Motor neuron (in vitro differentiated cells): ENCODE measurements around the gene HERC6. TPM values are rescaled to one million over a fixed set of nuclear protein-coding genes. Genes with fewer than 3 reads are reported as not detected.
A peak's percentile ranks its signal among the peaks of the same experiment; 100 is the strongest.
"Not testable (repeated sequence)": the region's sequence is repeated elsewhere in the genome, so short reads cannot be mapped to it uniquely, and the experiment has no call there.

Source experiments
- ATAC-seq, 8 experiments: fragments of 200-7000 bp; cut with Tn5 transposase; replicated peaks in 6 of 8; 2 replicates each; pipeline ENCODE4 v1.8.0; 2021; ENCODE audit warnings: mild to moderate bottlenecking in 8 of 8, moderate library complexity in 8 of 8
- H3K27ac ChIP-seq, 2 donors: fragments of 250-450 bp; sonication (Bioruptor Pico); 2 replicates each; pipeline ENCODE4 v1.9.0; 2021; ENCODE audit warnings: antibody characterized with exemption in 2 of 2, mild to moderate bottlenecking in 2 of 2, moderate library complexity in 1 of 2
- H3K4me1 ChIP-seq, 2 donors: fragments of 250-450 bp; sonication (Bioruptor Pico); replicated peaks in 1 of 2; 2 replicates each; pipeline ENCODE4 v1.6.1; 2021; ENCODE audit warnings: antibody characterized with exemption in 2 of 2, mild to moderate bottlenecking in 2 of 2, moderate library complexity in 1 of 2
- H3K4me3 ChIP-seq, 5 donors: fragments of 250-450 bp; sonication (Bioruptor Pico); 2 replicates each; pipeline ENCODE4 v1.9.0; 2021; ENCODE audit warnings: antibody characterized with exemption in 5 of 5, mild to moderate bottlenecking in 5 of 5, moderate library complexity in 4 of 5
- WGBS, 10 experiments: fragments of 450-650 bp; shearing (Covaris generic); methylation state at CpG; one replicate each; pipeline ENCODE4 v1.0.0; 2022; 5-methylcytosine and 5-hydroxymethylcytosine counted together
- in situ Hi-C, 9 experiments: fragments of 400-800 bp; cut with MboI; loops; one replicate each; pipeline ENCODE4 v1.15.0; 2021; ENCODE audit warnings: low sequenced_read_pairs in 9 of 9, low pct_unique_long_range_greater_than_20kb in 2 of 9; ENCODE audit not compliant: unreplicated experiment in 9 of 9
- total RNA-seq, 8 experiments: library from RNA; unstranded; fragments of 300-600 nt; gene quantifications; 2 replicates each; pipeline versions ENCODE4 v1.2.3 to v1.2.4, GENCODE V29; 2022

The HERC6 gene
- total RNA-seq, 8 experiments from 2014 or later = 0.38 to 32.4 (median 2.5) TPM

DNA sequence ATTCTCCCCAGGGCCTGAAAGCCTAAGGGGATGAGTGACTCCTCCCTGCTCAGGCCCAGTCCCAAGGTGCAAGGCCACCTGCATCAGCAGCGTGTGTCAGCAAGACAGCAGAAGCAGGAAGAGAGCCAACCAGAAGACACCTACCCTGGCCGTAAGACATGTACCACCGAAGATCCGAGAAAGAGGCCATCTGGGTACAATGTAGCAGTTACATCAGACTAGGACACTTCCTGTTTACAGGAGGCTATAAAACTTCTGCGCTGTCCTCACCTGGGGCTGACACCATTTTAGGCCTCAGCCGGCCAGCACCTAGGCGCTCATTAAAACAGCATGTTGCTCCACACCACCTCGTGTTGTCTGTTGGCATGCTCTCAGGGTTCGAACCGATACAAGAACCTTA, 19.1 kb upstream of the HERC6 start:
- in situ Hi-C loops = loop anchor here in 2 of 9 experiments (25.0 kb wide), 2 partner anchors 122 to 153 kb away; partner anchors contain the start of gene PYURF (in 2 of the 2)
- H3K4me1 ChIP-seq = no peaks in the 10 kb centered on the region
- WGBS, 10 experiments = 40 to 98% (median 76%) methylated on average over 1 to 8 of the region's 10 CpGs; no CpG with 5 or more reads in 3 of the 10 experiments
- no peak overlapping the region for H3K4me3 ChIP-seq
- no peak for ATAC-seq
- no peak overlapping the region for H3K27ac ChIP-seq

DNA sequence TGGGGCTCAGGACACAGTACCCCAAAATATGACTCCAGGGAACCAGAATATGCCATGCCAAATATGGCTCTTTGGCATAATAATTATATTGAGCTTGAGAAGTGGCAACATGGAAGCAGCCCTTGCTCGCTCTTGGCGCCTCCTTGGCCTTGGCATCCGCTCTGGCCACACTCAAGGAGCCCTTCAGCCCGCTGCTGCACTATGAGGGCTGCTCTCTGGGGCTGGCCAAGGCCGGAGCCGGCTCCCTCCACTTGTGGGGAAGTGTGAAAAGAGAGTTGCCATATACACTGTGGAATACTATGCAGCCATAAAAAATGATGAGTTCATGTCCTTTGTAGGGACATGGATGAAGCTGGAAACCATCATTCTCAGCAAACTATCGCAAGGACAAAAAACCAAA, 18.4 kb upstream of the HERC6 start:
- no peak for ATAC-seq
- no peak overlapping the region for H3K27ac ChIP-seq
- in situ Hi-C loops = loop anchor here in 2 of 9 experiments (25.0 kb wide), 2 partner anchors 123 to 152 kb away; partner anchors contain the start of gene PYURF (in 2 of the 2)
- H3K4me1 ChIP-seq = no peaks in the 10 kb centered on the region
- H3K4me3 ChIP-seq = no peak overlapping the region
- WGBS, 10 experiments = 56 to 100% (median 61%) methylated on average over 3 of the region's 7 CpGs; no CpG with 5 or more reads in 7 of the 10 experiments

DNA sequence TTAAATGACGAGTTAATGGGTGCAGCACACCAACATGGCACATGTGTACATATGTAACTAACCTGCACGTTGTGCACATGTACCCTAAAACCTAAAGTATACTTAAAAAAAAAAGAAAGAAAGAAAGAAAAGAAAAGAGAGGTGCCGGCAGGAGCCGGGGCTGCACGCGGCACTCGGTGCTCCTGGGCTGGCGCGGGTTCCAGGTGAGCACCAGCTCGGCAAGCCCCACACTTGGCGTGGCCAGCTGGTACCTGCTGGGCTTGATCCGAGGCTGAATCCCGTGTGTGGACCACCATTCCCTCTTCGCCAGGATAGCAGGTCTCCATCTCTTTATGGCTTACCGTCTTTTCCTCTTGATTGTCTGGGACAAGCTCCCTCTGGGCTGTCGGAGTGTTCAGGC, 17.9 kb upstream of the HERC6 start:
- WGBS, 10 experiments = 69 to 100% (median 93%) methylated on average over 1 to 11 of the region's 16 CpGs; no CpG with 5 or more reads in 1 of the 10 experiments
- in situ Hi-C loops = loop anchor here in 2 of 9 experiments (25.0 kb wide), 2 partner anchors 123 to 152 kb away; partner anchors contain the start of gene PYURF (in 2 of the 2)
- no peak for ATAC-seq
- H3K4me3 ChIP-seq = no peak overlapping the region
- no peak overlapping the region for H3K27ac ChIP-seq
- H3K4me1 ChIP-seq = no peaks in the 10 kb centered on the region

DNA sequence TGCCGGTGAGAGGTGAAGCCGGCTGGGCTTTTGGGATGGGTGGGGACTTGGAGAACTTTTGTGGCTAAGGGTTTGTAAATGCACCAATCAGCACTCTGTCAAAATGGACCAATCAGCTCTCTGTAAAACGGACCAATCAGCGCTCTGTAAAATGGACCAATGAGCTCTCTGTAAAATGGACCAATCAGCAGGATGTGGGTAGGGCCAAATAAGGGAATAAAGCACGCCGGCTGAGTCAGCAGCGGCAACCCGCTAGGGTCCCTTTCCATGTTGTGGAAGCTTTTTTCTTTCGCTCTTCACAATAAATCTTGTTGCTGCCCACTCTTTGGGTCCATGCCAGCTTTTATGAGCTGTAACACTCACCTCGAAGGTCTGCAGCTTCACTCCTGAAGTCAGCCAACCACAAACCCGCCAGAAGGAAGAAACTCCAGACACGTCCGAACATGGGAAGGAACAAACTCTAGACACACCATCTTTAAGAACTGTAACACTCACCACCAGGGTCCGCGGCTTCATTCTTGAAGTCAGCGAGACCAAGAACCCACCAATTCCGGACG, 17.4 kb upstream of the HERC6 start:
- in situ Hi-C loops = loop anchor here in 2 of 9 experiments (25.0 kb wide), 2 partner anchors 124 to 151 kb away; partner anchors contain the start of gene PYURF (in 2 of the 2)
- H3K27ac ChIP-seq, H3K4me3 ChIP-seq, H3K4me1 ChIP-seq, ATAC-seq: not testable (repeated sequence)
- 72 to 100% (median 88%) methylated on average over 3 to 16 of the region's 18 CpGs; no CpG with 5 or more reads in 1 of the 10 experiments for WGBS, 10 experiments

DNA sequence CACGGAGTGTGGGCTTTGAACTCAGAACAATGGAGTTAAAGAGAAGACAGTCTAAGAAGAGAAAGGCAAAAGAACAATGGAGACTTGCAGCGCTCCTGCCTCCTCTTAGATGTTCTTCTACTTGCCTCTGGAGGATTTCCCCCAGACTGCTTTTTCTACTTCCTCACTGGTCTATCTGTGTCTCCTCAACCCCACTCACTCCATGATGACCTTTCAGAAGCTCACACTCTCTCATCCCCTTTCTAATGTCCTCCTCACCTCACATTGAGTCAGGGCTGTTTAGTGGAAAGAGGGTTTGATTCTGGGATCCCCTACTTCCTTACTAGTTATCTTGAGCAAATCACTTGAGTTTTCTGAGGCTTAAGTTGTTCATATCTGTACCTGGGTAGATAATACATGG, 12.2 kb upstream of the HERC6 start:
- in situ Hi-C loops = loop anchor here in 2 of 9 experiments (25.0 kb wide), 2 partner anchors 129 to 146 kb away; partner anchors contain the start of gene PYURF (in 2 of the 2)
- 32 to 85% (median 66%) methylated on average over 1 to 2 of the region's 2 CpGs; no CpG with 5 or more reads in 3 of the 10 experiments for WGBS, 10 experiments
- no peak overlapping the region for H3K27ac ChIP-seq

DNA sequence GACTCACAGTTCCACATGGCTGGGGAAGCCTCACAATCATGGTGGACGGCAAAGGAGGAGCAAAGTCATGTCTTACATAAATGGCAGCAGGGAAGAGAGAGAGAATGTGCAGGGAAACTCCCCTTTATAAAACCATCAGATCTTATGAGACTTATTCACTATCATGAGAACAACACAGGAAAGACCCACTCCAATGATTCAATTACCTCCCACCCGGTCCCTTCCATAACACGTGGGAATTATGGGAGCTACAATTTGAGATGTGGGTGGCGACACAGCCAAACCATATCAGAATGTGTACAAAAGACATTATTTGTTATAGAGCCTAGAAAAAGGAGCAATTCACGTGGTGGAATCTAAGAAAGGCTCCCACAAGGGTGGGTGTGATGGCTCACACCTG, 10.8 kb upstream of the HERC6 start:
- H3K4me3 ChIP-seq = no peak overlapping the region
- ATAC-seq = no peak
- H3K4me1 ChIP-seq = no peaks in the 10 kb centered on the region
- in situ Hi-C loops = loop anchor here in 2 of 9 experiments (25.0 kb wide), 2 partner anchors 131 to 144 kb away; partner anchors contain the start of gene PYURF (in 2 of the 2)
- 50 to 100% (median 83%) methylated on average over 1 to 5 of the region's 5 CpGs; no CpG with 5 or more reads in 1 of the 10 experiments for whole genome bisulfite sequencing, 10 experiments
- no peak overlapping the region for H3K27ac ChIP-seq

More for the DNA sequence above, 12.2 kb upstream of the HERC6 start:
- H3K4me3 ChIP-seq = no peak overlapping the region
- no peaks in the 10 kb centered on the region for H3K4me1 ChIP-seq
- ATAC-seq = no peak

DNA sequence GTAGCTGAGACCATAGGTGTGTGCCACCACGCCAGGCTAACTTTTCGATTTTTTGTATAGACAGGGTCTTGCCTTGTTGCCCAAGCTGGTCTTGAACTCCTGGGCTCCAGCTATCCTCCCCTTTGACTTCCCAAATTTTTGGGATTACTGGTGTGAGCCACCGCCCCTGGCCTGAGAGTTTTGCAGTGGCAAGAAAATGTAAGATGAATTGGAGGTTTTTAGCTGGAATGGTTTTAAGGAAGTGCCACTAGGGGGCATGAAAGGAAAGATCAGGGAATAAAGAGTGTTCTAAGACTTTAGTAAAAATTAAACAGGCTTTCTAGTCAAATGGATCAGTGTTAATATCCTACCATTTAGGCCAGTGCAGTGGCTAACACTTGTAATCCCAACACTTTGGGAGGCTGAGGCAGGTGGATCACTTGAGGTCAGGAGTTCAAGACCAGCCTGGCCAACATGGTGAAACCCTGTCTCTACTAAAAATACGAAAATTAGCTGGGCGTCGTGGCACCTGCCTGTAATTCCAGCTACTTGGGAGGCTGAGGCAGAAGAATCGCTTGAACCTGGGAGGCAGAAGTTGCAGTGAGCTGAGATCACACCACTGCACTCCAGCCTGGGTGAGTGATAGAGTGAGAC, 9.4 kb upstream of the HERC6 start:
- not testable (repeated sequence) for H3K4me3 ChIP-seq, H3K27ac ChIP-seq, H3K4me1 ChIP-seq
- peak in 3 of 8 experiments; percentile 51 to 63 (median 54) for ATAC-seq
- 33 to 100% (median 90%) methylated on average over 1 to 7 of the region's 7 CpGs; no CpG with 5 or more reads in 2 of the 10 experiments for WGBS, 10 experiments
- in situ Hi-C loops = loop anchor here in 2 of 9 experiments (25.0 kb wide), 2 partner anchors 132 to 143 kb away; partner anchors contain the start of gene PYURF (in 2 of the 2)

DNA sequence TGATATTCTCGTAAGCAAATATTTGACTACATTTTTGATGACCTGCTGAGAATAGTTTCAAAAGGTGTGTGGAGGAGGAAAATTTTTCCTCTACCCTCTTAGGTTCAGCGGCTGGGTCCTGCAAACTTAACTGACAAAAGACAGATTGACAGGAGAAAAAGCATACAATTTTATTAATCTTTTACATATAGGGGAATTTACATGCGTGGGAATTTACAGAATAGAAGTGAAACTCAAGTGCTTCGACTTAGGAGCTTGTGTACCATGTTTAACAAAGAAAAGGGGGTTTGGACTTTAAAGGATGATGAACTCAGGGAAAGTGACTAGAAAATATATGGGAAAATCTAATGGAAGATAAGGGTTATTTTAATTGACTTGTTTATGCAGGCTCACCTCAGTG, 2.5 kb downstream of the HERC6 start:
- H3K4me3 ChIP-seq = no peak overlapping the region
- no peak overlapping the region for H3K27ac ChIP-seq
- in situ Hi-C loops = no loop called here
- no peak for ATAC-seq
- 20 to 100% (median 87%) methylated on average over 1 to 4 of the region's 4 CpGs; no CpG with 5 or more reads in 2 of the 10 experiments for WGBS, 10 experiments
- H3K4me1 ChIP-seq = no peaks in the 10 kb centered on the region

DNA sequence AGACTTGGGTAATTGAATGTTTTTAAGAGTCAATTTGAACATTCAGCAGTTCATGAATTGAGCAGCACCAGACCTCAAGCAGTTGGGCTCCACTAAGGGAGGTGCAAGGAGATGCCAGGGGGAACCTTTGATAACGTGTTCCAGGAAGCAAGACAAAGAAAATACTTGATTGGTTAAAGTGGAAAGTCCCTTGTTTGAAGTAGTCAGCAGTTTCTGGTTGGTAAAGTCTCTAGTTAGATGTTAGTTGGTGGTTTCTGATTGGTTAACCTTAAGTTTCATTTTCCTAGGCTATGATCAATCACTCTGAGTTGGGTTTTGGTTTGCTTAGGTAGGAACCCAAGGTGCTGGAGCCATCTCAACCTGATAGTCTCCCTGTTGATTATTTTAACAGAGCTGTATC, 4.0 kb downstream of the HERC6 start:
- WGBS, 10 experiments = 20 to 80% (median 57%) methylated on average over 1 of the region's 1 CpG; no CpG with 5 or more reads in 2 of the 10 experiments
- no peaks in the 10 kb centered on the region for H3K4me1 ChIP-seq
- ATAC-seq = no peak
- H3K4me3 ChIP-seq = no peak overlapping the region
- in situ Hi-C loops = no loop called here
- H3K27ac ChIP-seq = no peak overlapping the region

DNA sequence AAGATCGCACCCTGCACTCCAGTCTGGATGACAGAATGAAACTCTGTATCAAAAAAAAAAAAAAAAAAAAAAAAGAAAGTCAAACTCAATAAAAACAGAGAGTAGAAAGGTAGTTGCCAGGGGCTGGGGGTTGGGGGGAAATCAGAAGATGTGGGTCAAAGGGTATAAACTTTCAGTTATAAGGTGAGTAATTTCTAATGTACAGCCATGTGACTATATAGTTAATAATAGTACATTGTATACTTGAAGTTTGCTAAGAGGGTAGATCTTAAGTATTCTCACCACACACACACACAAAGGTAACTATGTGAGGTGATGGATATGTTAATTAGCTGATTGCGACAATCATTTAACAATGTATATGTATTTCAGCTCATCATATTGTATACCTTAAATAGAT, 11.5 kb downstream of the HERC6 start:
- in situ Hi-C loops = no loop called here

DNA sequence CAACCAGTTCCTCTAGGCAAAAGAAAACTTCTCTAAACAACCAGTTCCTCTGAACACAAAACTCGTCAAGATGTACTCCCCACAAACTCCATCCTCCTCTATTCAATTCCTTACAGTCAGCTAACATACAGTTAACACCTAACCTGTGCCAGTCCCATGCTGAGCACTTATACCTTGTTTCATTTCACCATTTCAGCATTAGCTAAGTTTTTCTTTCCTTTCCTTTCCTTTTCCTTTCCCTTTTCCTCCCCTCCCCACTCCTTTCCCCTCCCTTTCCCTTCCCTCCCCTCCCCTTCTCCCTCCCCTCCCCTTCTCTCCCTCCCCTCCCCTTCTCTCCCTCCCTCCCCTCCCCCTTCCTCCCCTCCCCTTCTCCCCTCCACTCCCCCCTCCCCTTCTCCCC, 13.1 kb downstream of the HERC6 start:
- in situ Hi-C loops = no loop called here
- Histone ChIP-seq H3K27ac (no peak overlapping the region), H3K4me1 (no peaks in the 10 kb centered on the region), H3K4me3 (no peak overlapping the region)
- ATAC-seq = no peak
- 40 to 100% (median 88%) methylated on average over 1 of the region's 1 CpG; no CpG with 5 or more reads in 5 of the 10 experiments for WGBS, 10 experiments

More for the DNA sequence above, 11.5 kb downstream of the HERC6 start:
- ATAC-seq = no peak
- no peak overlapping the region for H3K27ac ChIP-seq
- H3K4me1 ChIP-seq = no peaks in the 10 kb centered on the region
- H3K4me3 ChIP-seq = no peak overlapping the region
- 66 to 100% (median 100%) methylated on average over 1 to 2 of the region's 2 CpGs; no CpG with 5 or more reads in 4 of the 10 experiments for WGBS, 10 experiments

DNA sequence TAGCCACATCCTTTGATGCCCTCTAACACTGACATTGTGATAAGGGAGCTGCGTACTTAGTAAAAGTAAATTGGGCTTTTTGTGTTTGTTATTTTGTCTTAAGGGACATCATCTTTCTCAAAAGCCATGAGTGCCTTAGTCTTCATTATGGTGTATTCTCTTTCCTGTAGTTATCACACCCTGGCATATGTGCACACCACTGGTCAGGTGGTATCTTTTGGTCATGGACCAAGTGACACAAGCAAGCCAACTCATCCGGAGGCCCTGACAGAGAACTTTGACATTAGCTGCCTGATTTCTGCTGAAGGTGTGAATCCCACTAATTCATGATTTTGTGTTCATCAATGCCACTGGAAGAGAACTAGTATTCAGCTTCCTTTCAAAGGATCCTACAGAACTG, 18.0 kb downstream of the HERC6 start:
- no peaks in the 10 kb centered on the region for H3K4me1 ChIP-seq
- in situ Hi-C loops = no loop called here
- no peak overlapping the region for H3K27ac ChIP-seq
- H3K4me3 ChIP-seq = no peak overlapping the region
- WGBS, 10 experiments = 52 to 100% (median 92%) methylated on average over 1 to 2 of the region's 2 CpGs; no CpG with 5 or more reads in 3 of the 10 experiments
- ATAC-seq = no peak

DNA sequence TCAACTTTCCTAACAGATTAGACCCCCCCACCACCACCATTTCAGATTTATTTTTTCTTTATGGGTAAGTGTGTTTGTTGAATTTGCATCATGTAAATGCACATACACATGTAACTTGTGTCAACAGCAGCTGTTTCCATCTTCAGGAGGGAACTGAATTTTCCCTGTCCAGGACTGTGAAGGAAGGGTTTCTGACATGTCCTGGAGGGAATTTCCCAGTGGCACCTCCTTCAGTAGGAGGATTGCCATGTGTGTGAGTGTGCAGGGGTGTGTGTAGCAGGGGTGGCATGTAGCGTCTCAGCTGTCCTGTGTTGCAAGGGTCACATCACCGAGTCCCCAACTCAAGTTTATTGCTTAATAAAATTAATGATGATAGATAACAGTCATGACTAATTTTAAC, 19.7 kb downstream of the HERC6 start:
- Histone ChIP-seq H3K27ac (no peak overlapping the region), H3K4me3 (no peak overlapping the region), H3K4me1 (no peaks in the 10 kb centered on the region)
- in situ Hi-C loops = no loop called here
- peak in 3 of 8 experiments; percentile 31 to 90 (median 54) for ATAC-seq
- WGBS, 10 experiments = 14 to 100% (median 83%) methylated on average over 1 to 2 of the region's 2 CpGs; no CpG with 5 or more reads in 1 of the 10 experiments
